Osteoblast (primary cell): ENCODE measurements around the gene SPARC. TPM values are rescaled to one million over a fixed set of nuclear protein-coding genes. Genes with fewer than 3 reads are reported as not detected.
"Not testable (repeated sequence)": the region's sequence is repeated elsewhere in the genome, so short reads cannot be mapped to it uniquely, and the experiment has no call there.

Source experiments
- DNase-seq: peaks from one replicate; pipeline ENCODE4 v3.0.0; 2011; ENCODE audit warnings: low spot score, mixed read lengths; ENCODE audit not compliant: insufficient read length; ENCODE audit errors: missing footprints
- H2AFZ ChIP-seq: 2 replicates; pipeline ENCODE4 v1.6.0; 2011; ENCODE audit warnings: mild to moderate bottlenecking, low read length
- H3K27ac ChIP-seq: 2 replicates; pipeline ENCODE4 v1.5.1; 2011; ENCODE audit warnings: mild to moderate bottlenecking, low read depth, low read length, moderate library complexity
- H3K27me3 ChIP-seq: 2 replicates; pipeline ENCODE4 v1.6.0; 2012; ENCODE audit warnings: mild to moderate bottlenecking, control low read depth, inconsistent platforms, low read length, moderate library complexity; ENCODE audit not compliant: insufficient read depth
- H3K36me3 ChIP-seq: 2 replicates; pipeline ENCODE4 v1.5.1; 2011; ENCODE audit warnings: mild to moderate bottlenecking, low read length, control low read depth, moderate library complexity; ENCODE audit not compliant: insufficient read depth
- H3K4me1 ChIP-seq: 2 replicates; pipeline ENCODE4 v1.5.1; 2011; ENCODE audit warnings: mild to moderate bottlenecking, low read length, control low read depth, moderate library complexity; ENCODE audit not compliant: insufficient read depth
- H3K4me2 ChIP-seq: 2 replicates; pipeline ENCODE4 v1.6.0; 2011; ENCODE audit warnings: mild to moderate bottlenecking, low read length; ENCODE audit not compliant: insufficient read depth
- H3K4me3 ChIP-seq: fragments of 200-600 bp; sonication (generic); 3 replicates; pipeline ENCODE4 v1.5.1; 2012; ENCODE audit warnings: mild to moderate bottlenecking, low read length, inconsistent platforms; ENCODE audit not compliant: insufficient read depth
- H3K79me2 ChIP-seq: 2 replicates; pipeline ENCODE4 v1.6.0; 2012; ENCODE audit warnings: mild to moderate bottlenecking, low read length, control low read depth, inconsistent platforms; ENCODE audit not compliant: insufficient read depth
- H3K9me3 ChIP-seq: 2 replicates; pipeline ENCODE4 v1.5.1; 2011; ENCODE audit warnings: low read depth, low read length, control low read depth
- H4K20me1 ChIP-seq: 2 replicates; pipeline ENCODE4 v1.6.0; 2012; ENCODE audit warnings: mild to moderate bottlenecking, low read length, control low read depth; ENCODE audit not compliant: insufficient read depth
- CTCF ChIP-seq: IDR thresholded peaks from 2 replicates; pipeline ENCODE4 v1.5.1; 2011; ENCODE audit warnings: mild to moderate bottlenecking, low read depth, low read length, moderate library complexity; ENCODE audit errors: extremely low read depth
- total RNA-seq: library from RNA; depleted of rRNA; stranded (reverse); fragments of >200 nt; gene quantifications from 2 replicates; pipeline ENCODE4 v1.2.3, GENCODE V29; 2012

SPARC gene
- total RNA-seq, 1 donor, result 4,046 TPM

DNA sequence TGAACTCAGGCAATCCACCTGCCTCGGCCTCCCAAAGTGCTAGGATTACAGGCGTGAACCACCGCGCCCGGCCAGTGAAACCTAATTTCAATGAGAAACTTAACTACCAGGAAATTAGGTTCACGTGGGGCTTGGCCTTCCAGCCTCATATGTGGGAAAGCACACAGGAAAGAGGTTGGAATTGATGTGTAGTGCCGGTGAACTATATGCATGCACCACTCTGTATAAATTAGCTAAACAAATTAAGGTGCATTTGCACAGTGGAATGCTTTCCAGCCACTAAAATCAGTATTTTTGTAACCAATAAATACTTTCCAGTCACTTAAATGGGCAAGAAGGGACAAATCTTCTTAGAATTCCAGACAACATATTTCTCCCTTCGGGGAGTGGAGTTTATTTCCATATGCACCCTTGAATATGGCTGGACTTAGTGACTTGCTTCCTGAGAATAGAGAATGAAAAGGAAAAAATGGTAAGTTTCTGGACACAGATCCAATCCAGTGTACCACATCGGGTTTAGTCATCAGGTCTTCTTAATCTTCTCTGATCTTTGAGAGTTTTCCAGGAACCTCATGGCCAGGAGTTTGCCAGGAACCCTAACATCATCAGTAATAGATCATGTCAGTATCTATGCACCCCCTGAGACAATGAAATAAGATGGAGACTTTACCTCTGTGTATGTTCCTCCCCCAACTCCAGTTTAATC, 46.8 kb upstream of the SPARC start:
- H4K20me1 ChIP-seq, result no peaks in the 10 kb centered on the region
- H3K79me2 ChIP-seq, result no peaks in the 10 kb centered on the region
- peaks cover 14% of the 10 kb centered on the region for H3K4me1 ChIP-seq
- H3K36me3 ChIP-seq, result no peaks in the 10 kb centered on the region
- TF ChIP-seq CTCF, result no peak
- no peaks in the 10 kb centered on the region for H3K9me3 ChIP-seq
- no peak overlapping the region for H3K4me3 ChIP-seq
- DNase-seq, result no peak
- H2AFZ ChIP-seq, result no peak overlapping the region
- H3K4me2 ChIP-seq, result no peak overlapping the region
- no peak overlapping the region for H3K27ac ChIP-seq
- no peaks in the 10 kb centered on the region for H3K27me3 ChIP-seq

GRCh38 chr5:151730381-151730780, 43.7 kb upstream of the SPARC start:
- no peak overlapping the region for H3K27ac ChIP-seq
- no peak for TF ChIP-seq CTCF
- no peak overlapping the region for H2AFZ ChIP-seq

GRCh38 chr5:151729597-151729996, 42.9 kb upstream of the SPARC start:
- not testable (repeated sequence) for H3K4me3 ChIP-seq, H3K27me3 ChIP-seq, H2AFZ ChIP-seq, DNase-seq, H3K4me1 ChIP-seq, H3K36me3 ChIP-seq, H3K79me2 ChIP-seq, H4K20me1 ChIP-seq, H3K27ac ChIP-seq, H3K4me2 ChIP-seq, H3K9me3 ChIP-seq

More at GRCh38 chr5:151730381-151730780, 43.7 kb upstream of the SPARC start:
- no peaks in the 10 kb centered on the region for H3K27me3 ChIP-seq
- no peaks in the 10 kb centered on the region for H3K79me2 ChIP-seq
- no peaks in the 10 kb centered on the region for H3K9me3 ChIP-seq
- DNase-seq, result no peak
- H3K4me3 ChIP-seq, result no peak overlapping the region
- no peaks in the 10 kb centered on the region for H3K36me3 ChIP-seq
- no peak overlapping the region for H3K4me2 ChIP-seq
- H4K20me1 ChIP-seq, result no peaks in the 10 kb centered on the region
- peaks cover 9% of the 10 kb centered on the region for H3K4me1 ChIP-seq

- Histone ChIP-seq H3K4me2 (no peak overlapping the region), H4K20me1 (no peaks in the 10 kb centered on the region), H2AFZ (no peak overlapping the region), H3K4me3 (no peak overlapping the region), H3K4me1 (peaks cover 9% of the 10 kb centered on the region), H3K9me3 (no peaks in the 10 kb centered on the region), H3K27ac (no peak overlapping the region), H3K79me2 (no peaks in the 10 kb centered on the region), H3K36me3 (no peaks in the 10 kb centered on the region), H3K27me3 (no peaks in the 10 kb centered on the region)
- no peak for TF ChIP-seq CTCF
- DNase-seq, result no peak
Measured at GRCh38 chr5:151724360-151724759, 37.6 kb upstream of the SPARC start.
